ENCODE measurements around the gene PRLH. TPM values are rescaled to one million over a fixed set of nuclear protein-coding genes. Genes with fewer than 3 reads are reported as not detected.

PRLH gene
- total and polyA plus RNA-seq, 8 donors: not detected

DNA sequence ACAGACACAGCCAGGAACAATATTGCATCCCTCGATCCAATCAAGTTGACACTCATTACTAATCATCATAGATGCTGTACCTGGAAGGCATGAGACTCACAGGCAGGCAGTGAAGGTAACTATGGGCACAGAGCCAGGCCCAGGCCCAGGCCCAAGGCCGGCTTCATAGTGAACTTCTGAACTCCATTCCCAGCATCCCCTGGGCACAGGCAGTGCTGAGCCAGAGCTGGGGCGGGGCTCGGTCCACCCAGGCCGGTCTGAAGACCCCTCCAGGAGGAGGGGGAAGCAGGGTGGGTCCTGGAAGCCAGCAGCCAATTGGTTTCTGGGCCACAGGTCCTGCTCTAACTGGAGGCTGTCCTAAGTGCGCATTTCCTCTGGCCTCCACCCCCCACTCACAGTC is 41.7 kb upstream of the PRLH start:
- Histone ChIP-seq H3K9me3 (no peaks in the 10 kb centered on the region), H3K4me1 (no peaks in the 10 kb centered on the region), H3K27me3 (no peaks in the 10 kb centered on the region), H3K27ac (no peak overlapping the region), H3K4me3 (no peak overlapping the region), H3K36me3 (peaks cover 0 to 36% of the 10 kb centered on the region in 2 donors)
- ATAC-seq: no peak
- no peak for TF ChIP-seq CTCF (IDR thresholded peaks at IDR 0.05)
- no peak for DNase-seq
- intact Hi-C loops (cut with DNase I): no loop called here

DNA sequence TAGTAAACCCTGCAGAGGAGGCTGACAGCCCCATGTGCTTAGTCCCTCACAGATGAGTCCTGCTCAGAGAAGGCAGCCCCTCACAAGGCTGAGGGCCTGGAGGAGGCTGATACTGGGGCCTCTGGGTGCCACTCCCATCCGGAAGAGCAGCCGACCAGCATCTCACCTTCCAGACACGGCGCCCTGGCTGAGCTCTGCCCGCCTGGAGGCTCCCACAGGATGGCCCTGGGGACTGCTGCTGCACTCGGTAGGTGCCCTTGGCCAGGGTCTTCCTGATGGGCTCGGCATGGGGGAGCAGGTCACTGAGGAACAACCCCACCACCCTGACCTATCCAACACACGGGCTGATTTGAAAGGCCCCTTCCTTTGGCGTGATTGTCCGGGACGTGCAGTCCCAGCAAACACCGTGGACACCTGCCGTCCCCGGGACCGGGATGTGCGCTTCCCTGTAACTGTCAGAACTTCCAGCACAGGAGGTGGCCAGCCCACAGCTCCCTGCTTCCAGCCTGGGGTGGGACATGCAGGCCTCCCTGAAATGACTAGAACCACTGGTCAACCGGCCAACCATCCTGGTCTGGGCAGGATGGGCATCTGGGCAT is 40.7 kb upstream of the PRLH start:
- Histone ChIP-seq H3K36me3 (peaks cover 0 to 39% of the 10 kb centered on the region in 2 donors), H3K27ac (no peak overlapping the region), H3K4me3 (no peak overlapping the region), H3K9me3 (no peaks in the 10 kb centered on the region), H3K27me3 (no peaks in the 10 kb centered on the region), H3K4me1 (no peaks in the 10 kb centered on the region)
- intact Hi-C loops (cut with DNase I): no loop called here
- no peak for ATAC-seq
- DNase-seq: no peak
- no peak for TF ChIP-seq CTCF (IDR thresholded peaks at IDR 0.05)

DNA sequence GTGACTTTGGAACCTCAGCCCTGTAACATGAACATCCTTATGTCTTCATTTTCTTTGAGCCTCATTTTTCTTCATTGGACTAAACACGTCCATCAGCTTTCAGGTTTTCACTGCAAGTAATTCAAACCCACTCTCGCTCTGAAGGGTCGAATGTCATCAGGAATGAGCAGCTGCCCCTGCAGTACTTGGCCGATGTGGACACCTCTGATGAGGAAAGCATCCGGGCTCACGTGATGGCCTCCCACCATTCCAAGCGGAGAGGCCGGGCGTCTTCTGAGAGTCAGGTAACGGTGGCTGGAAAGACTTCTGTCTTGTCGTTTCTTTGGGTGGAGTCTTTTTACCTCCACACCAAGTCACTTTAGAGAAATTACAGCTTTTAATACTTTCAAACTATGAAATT is 39.1 kb upstream of the PRLH start:
- peaks cover 0 to 43% of the 10 kb centered on the region in 2 donors for H3K36me3 ChIP-seq
- H3K4me3 ChIP-seq: no peak overlapping the region
- intact Hi-C loops (cut with DNase I): no loop called here
- no peak for ATAC-seq
- H3K27ac ChIP-seq: no peak overlapping the region
- H3K4me1 ChIP-seq: no peaks in the 10 kb centered on the region
- TF ChIP-seq CTCF (IDR thresholded peaks at IDR 0.05): no peak
- no peaks in the 10 kb centered on the region for H3K9me3 ChIP-seq
- no peak for DNase-seq
- no peaks in the 10 kb centered on the region for H3K27me3 ChIP-seq

DNA sequence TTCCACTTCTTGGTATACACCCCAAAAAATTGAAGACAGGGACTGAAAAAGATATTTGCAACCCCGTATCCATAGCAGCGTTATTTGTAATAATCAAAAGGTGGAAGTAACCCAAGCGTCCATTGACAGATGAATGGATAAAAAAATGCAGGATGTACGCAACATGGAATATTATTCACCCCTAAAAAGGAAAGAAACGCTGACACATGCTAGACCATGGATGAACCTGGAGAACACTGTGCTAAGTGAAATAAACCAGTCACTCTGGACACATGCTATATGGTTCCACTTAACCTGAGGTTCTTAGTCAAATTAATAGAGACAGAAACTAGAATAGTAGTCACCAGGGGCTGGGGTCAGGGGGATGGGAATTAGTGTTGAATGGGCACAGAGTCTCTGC is 38.6 kb upstream of the PRLH start:
- Histone ChIP-seq H3K9me3 (no peaks in the 10 kb centered on the region), H3K36me3 (peaks cover 0 to 45% of the 10 kb centered on the region in 2 donors), H3K27ac (no peak overlapping the region), H3K4me3 (no peak overlapping the region), H3K4me1 (no peaks in the 10 kb centered on the region), H3K27me3 (no peaks in the 10 kb centered on the region)
- ATAC-seq (no peak), DNase-seq (no peak)
- no peak for TF ChIP-seq CTCF (IDR thresholded peaks at IDR 0.05)
- intact Hi-C loops (cut with DNase I): no loop called here

DNA sequence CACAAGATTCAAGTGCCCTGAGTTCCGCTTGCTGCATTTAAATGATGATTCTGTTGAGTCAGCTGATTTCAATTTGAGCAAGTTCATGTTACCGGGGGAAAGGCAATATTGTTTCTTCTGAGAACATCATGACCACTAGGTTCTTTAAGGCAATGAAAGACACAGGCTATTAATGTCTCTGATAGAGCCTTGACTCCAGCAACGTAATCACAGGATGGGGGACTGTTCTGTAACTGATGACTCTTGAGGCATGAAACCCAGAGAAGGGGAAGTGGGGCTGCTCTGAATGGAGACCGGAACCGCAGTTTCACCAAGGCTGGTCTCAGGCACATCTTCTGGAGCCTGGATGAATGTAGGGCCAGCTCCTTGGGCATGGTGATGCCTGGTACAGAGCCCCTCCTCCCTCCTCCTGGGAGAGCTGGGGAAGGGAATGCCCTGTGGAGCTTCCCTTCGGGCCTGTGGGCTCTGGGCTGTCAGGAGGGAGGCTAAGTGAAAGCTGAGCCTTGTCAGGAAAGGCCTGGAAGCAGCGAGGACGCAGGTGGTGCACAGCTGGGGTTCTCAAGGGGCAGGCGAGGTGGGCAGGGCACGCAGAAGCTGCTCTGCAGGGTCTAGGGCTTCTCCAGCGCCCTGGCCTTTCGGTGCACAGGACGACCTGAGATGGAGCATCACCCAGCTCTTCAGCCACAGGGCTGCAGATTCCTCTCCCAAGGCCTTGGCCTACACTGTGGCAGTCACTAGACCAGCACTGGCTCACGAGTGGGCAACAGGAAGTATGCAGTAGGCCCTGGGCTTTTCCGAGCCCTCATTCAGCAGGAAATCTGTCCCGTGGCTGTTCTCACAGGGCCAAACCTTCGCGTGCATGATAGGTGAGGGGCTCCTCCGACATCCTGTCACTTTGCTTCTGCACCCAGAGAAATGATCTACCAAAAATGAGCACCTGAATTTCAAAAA is 36.6 kb upstream of the PRLH start:
- ATAC-seq (peak; percentile 3), DNase-seq (no peak)
- Histone ChIP-seq H3K4me3 (no peak overlapping the region), H3K27ac (no peak overlapping the region), H3K4me1 (no peaks in the 10 kb centered on the region), H3K27me3 (no peaks in the 10 kb centered on the region), H3K9me3 (no peaks in the 10 kb centered on the region), H3K36me3 (peaks cover 0 to 36% of the 10 kb centered on the region in 2 donors)
- intact Hi-C loops (cut with DNase I): no loop called here
- no peak for TF ChIP-seq CTCF (IDR thresholded peaks at IDR 0.05)
